CD14-positive monocyte (primary cell): Measurements from ENCODE around the gene SSR4. TPM values are rescaled to one million over a fixed set of nuclear protein-coding genes. Genes with fewer than 3 reads are reported as not detected.

ENCODE experiments used
- DNase-seq, 3 donors: peaks; one replicate each; pipeline ENCODE4 v3.0.0-alpha.2; 2011 to 2022
- H2AFZ ChIP-seq: 2 replicates; pipeline ENCODE4 v1.6.0; 2012; ENCODE audit warnings: mild to moderate bottlenecking, low read depth, low read length, inconsistent platforms; ENCODE audit not compliant: insufficient read depth, poor library complexity, severe bottlenecking
- H3K27ac ChIP-seq, 2 donors: 1 replicate in 1 of 2; 2 replicates in 1 of 2; pipeline ENCODE4 v1.5.1; 2012 to 2013; ENCODE audit warnings: low read length in 2 of 2, control low read depth in 1 of 2, inconsistent platforms in 1 of 2, low read depth in 1 of 2, mild to moderate bottlenecking in 1 of 2
- H3K27me3 ChIP-seq, 2 donors: one replicate each; pipeline versions ENCODE4 v1.6.0 to v1.6.1; 2011 to 2013; ENCODE audit warnings: low read length in 2 of 2; ENCODE audit not compliant: control insufficient read depth in 2 of 2, insufficient read depth in 2 of 2
- H3K36me3 ChIP-seq, 2 donors: replicated peaks in 1 of 2; 1 replicate in 1 of 2; 2 replicates in 1 of 2; pipeline versions ENCODE4 v1.5.1 to v1.6.1; 2012 to 2013; ENCODE audit warnings: low read length in 2 of 2, control low read depth in 1 of 2, inconsistent platforms in 1 of 2, mild to moderate bottlenecking in 1 of 2; ENCODE audit not compliant: insufficient read depth in 2 of 2, control insufficient read depth in 1 of 2
- H3K4me1 ChIP-seq, 2 donors: 1 replicate in 1 of 2; 2 replicates in 1 of 2; pipeline versions ENCODE4 v1.5.1 to v1.6.1; 2012 to 2013; ENCODE audit warnings: low read length in 2 of 2, control low read depth in 1 of 2, inconsistent platforms in 1 of 2, mild to moderate bottlenecking in 1 of 2, moderate library complexity in 1 of 2; ENCODE audit not compliant: insufficient read depth in 2 of 2, control insufficient read depth in 1 of 2
- H3K4me2 ChIP-seq: replicated peaks from 2 replicates; pipeline ENCODE3; 2012; ENCODE audit warnings: low read length, moderate library complexity, mild to moderate bottlenecking; ENCODE audit not compliant: poor library complexity, severe bottlenecking; ENCODE audit errors: extremely low read depth
- H3K4me3 ChIP-seq, 3 experiments: fragments of 200-600 bp in 1 of 3; sonication (generic) in 1 of 3; replicated peaks in 1 of 3; 1 replicate in 2 of 3; 2 replicates in 1 of 3; pipeline ENCODE4 v1.5.1; 2011 to 2013; ENCODE audit warnings: low read length in 3 of 3, mild to moderate bottlenecking in 3 of 3, control low read depth in 2 of 3, low read depth in 2 of 3, inconsistent platforms in 1 of 3, moderate library complexity in 1 of 3
- H3K79me2 ChIP-seq: 2 replicates; pipeline ENCODE4 v1.6.0; 2012; ENCODE audit warnings: mild to moderate bottlenecking, control low read depth, inconsistent platforms, low read length, moderate library complexity; ENCODE audit not compliant: insufficient read depth
- H3K9ac ChIP-seq: 2 replicates; pipeline ENCODE4 v1.6.0; 2017; ENCODE audit warnings: low read length, mild to moderate bottlenecking; ENCODE audit not compliant: insufficient read depth, poor library complexity, severe bottlenecking
- H3K9me3 ChIP-seq, 2 donors: replicated peaks in 1 of 2; 1 replicate in 1 of 2; 2 replicates in 1 of 2; pipeline versions ENCODE4 v1.5.1 to v1.6.1; 2012 to 2013; ENCODE audit warnings: low read length in 2 of 2, control low read depth in 1 of 2; ENCODE audit not compliant: control insufficient read depth in 1 of 2, insufficient read depth in 1 of 2
- H4K20me1 ChIP-seq: 2 replicates; pipeline ENCODE4 v1.6.0; 2012; ENCODE audit warnings: mild to moderate bottlenecking, low read length, control low read depth, moderate library complexity; ENCODE audit not compliant: insufficient read depth
- H3K27ac Mint-ChIP-seq, 7 donors: one replicate each; pipeline ENCODE4 v1.8.0; 2020; ENCODE audit warnings: mild to moderate bottlenecking in 7 of 7, mixed read lengths in 7 of 7, moderate library complexity in 6 of 7, inconsistent platforms in 2 of 7
- H3K27me3 Mint-ChIP-seq, 3 donors: one replicate each; pipeline ENCODE4 v1.8.0; 2021 to 2022; ENCODE audit warnings: low read depth in 3 of 3, mild to moderate bottlenecking in 3 of 3, mixed read lengths in 3 of 3, moderate library complexity in 3 of 3, inconsistent platforms in 1 of 3
- H3K36me3 Mint-ChIP-seq, 2 donors: one replicate each; pipeline ENCODE4 v1.8.0; 2020; ENCODE audit warnings: mixed read lengths in 2 of 2, inconsistent platforms in 1 of 2, mild to moderate bottlenecking in 1 of 2
- H3K4me1 Mint-ChIP-seq: one replicate; pipeline ENCODE4 v1.8.0; 2020; ENCODE audit warnings: mild to moderate bottlenecking, mixed read lengths
- H3K4me3 Mint-ChIP-seq, 2 donors: one replicate each; pipeline ENCODE4 v1.8.0; 2020; ENCODE audit warnings: mild to moderate bottlenecking in 2 of 2, mixed read lengths in 2 of 2, moderate library complexity in 1 of 2
- H3K9me3 Mint-ChIP-seq, 7 donors: one replicate each; pipeline ENCODE4 v1.8.0; 2020 to 2022; ENCODE audit warnings: mixed read lengths in 7 of 7, mild to moderate bottlenecking in 6 of 7, moderate library complexity in 6 of 7, inconsistent platforms in 2 of 7
- CTCF ChIP-seq: fragments of 200-600 bp; IDR thresholded peaks from one replicate; pipeline ENCODE4 v1.8.0; 2022; ENCODE audit warnings: antibody characterized with exemption, mild to moderate bottlenecking
- WGBS: methylation state at CpG from one replicate; pipeline ENCODE4 v1.1.5; 2013; ENCODE audit warnings: missing lambda C conversion rate; ENCODE audit not compliant: insufficient coverage; 5-methylcytosine and 5-hydroxymethylcytosine counted together
- intact Hi-C, 2 donors: fragments of 100-400 bp; cut with micrococcal nuclease; formaldehyde crosslinking; loops; one replicate each; pipeline versions ENCODE4 v1.15.0 to v1.15.1; 2023
- polyA plus RNA-seq, 3 donors: library from polyadenylated mRNA; depleted of rRNA in 1 of 3; unstranded in 2 of 3; stranded (reverse) in 1 of 3; fragments of 300-500 nt in 2 of 3; fragments of >200 nt in 1 of 3; fragmentation: Illumina TruSeq in 2 of 3; gene quantifications; 1 replicate in 2 of 3; 2 replicates in 1 of 3; pipeline ENCODE4 v1.2.3, GENCODE V29; 2012 to 2021

Gene SSR4
- polyA plus RNA-seq, 3 donors: 201 to 419 (median 362) TPM

- Histone ChIP-seq H3K9ac (peak overlapping the region; percentile 8), H3K4me1 (peaks cover 3 to 10% of the 10 kb centered on the region in 2 donors), H3K4me2 (peak overlapping the region; percentile 64), H3K27me3 (peaks cover 19 to 53% of the 10 kb centered on the region in 2 donors), H3K27ac (no peak overlapping the region), H4K20me1 (no peaks in the 10 kb centered on the region), H3K9me3 (peaks cover 0 to 5% of the 10 kb centered on the region in 2 donors), H3K36me3 (no peaks in the 10 kb centered on the region), H2AFZ (peak overlapping the region; percentile 61), H3K4me3 (peak overlapping the region in 1 of 3 experiments; percentile 54), H3K79me2 (no peaks in the 10 kb centered on the region)
- DNase-seq: no peak
- Mint-ChIP-seq H3K27me3 (peaks cover 38 to 83% (median 80%) of the 10 kb centered on the region in 3 donors), H3K9me3 (peaks cover 0 to 13% (median 0%) of the 10 kb centered on the region in 7 donors), H3K4me1 (peaks cover 15% of the 10 kb centered on the region), H3K36me3 (no peaks in the 10 kb centered on the region), H3K4me3 (peak overlapping the region; percentile 45 to 76), H3K27ac (no peak overlapping the region)
- no peak for TF ChIP-seq CTCF
- WGBS: 16% methylated on average over 3 of the region's 23 CpGs
- intact Hi-C loops: no loop called here
Measured at GRCh38 chrX:153819384-153820040, 25.0 kb downstream of the SSR4 start.

- Histone ChIP-seq H3K9me3 (peaks cover 0 to 5% of the 10 kb centered on the region in 2 donors), H3K4me3 (no peak overlapping the region)
- intact Hi-C loops: no loop called here
Measured at GRCh38 chrX:153820601-153821000, 26.1 kb downstream of the SSR4 start.

More at GRCh38 chrX:153820601-153821000, 26.1 kb downstream of the SSR4 start:
- no peaks in the 10 kb centered on the region for H3K36me3 ChIP-seq
- no peak overlapping the region for H3K27ac ChIP-seq
- H3K9me3 Mint-ChIP-seq: peaks cover 0 to 13% (median 0%) of the 10 kb centered on the region in 7 donors
- no peak overlapping the region for H2AFZ ChIP-seq
- H3K27me3 Mint-ChIP-seq: peaks cover 38 to 84% (median 84%) of the 10 kb centered on the region in 3 donors
- no peaks in the 10 kb centered on the region for H4K20me1 ChIP-seq
- no peaks in the 10 kb centered on the region for H3K79me2 ChIP-seq
- no peak overlapping the region for H3K4me2 ChIP-seq
- no peak for TF ChIP-seq CTCF
- no peak overlapping the region for H3K27ac Mint-ChIP-seq
- no peak for DNase-seq
- peak overlapping the region in 1 of 2 donors; percentile 46 for H3K4me3 Mint-ChIP-seq
- no peak overlapping the region for H3K9ac ChIP-seq
- H3K27me3 ChIP-seq: peaks cover 24 to 60% of the 10 kb centered on the region in 2 donors
- H3K4me1 ChIP-seq: peaks cover 3 to 10% of the 10 kb centered on the region in 2 donors
- no CpG with 5 or more reads among the region's 7 CpGs for WGBS
- peaks cover 9% of the 10 kb centered on the region for H3K4me1 Mint-ChIP-seq
- no peaks in the 10 kb centered on the region for H3K36me3 Mint-ChIP-seq
